ENCODE results near the gene GRIA4. TPM values are rescaled to one million over a fixed set of nuclear protein-coding genes. Genes with fewer than 3 reads are reported as not detected.

The GRIA4 gene
- total and polyA plus RNA-seq, 2 experiments from 2014 or later = 1.3 to 3.7 TPM

DNA sequence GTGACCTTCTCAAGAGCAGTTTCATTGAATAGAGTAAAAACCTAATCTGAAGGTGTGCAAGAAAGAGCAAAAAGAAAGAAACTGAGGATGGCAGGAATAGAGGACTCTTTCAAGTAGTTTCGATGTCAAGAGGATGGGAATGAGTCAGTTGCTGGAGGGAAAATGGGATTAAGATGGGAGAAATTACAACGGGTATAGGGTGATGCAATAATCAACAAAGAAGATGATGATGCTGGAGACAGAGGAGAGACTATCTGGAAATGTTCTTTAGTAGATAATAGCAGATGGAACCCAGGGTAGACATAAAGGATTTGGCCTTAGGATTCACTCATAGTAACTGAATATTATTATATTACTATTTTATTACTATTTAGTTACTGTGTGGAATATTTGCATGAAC, 189.4 kb downstream of the GRIA4 start:
- Histone ChIP-seq H3K4me3 (no peak overlapping the region), H3K79me2 (no peaks in the 10 kb centered on the region), H3K9me3 (ENCODE audit: low read depth) (no peaks in the 10 kb centered on the region), H3K27ac (no peak overlapping the region), H2AFZ (no peak overlapping the region), H4K20me1 (ENCODE audit: insufficient read depth, poor library complexity, severe bottlenecking) (no peaks in the 10 kb centered on the region), H3K4me1 (ENCODE audit: insufficient read depth) (no peaks in the 10 kb centered on the region), H3K4me2 (no peak overlapping the region), H3K27me3 (no peaks in the 10 kb centered on the region), H3K9me2 (replicated peaks; ENCODE audit: insufficient read depth) (no peaks in the 10 kb centered on the region), H3K36me3 (replicated peaks; ENCODE audit: insufficient read depth, low read depth) (no peaks in the 10 kb centered on the region)
- DNase-seq (ENCODE audit: low spot score) = no peak
- 94% methylated on average over 2 of the region's 2 CpGs for WGBS (ENCODE audit: low lambda C conversion rate, missing lambda C conversion rate)
- TF ChIP-seq EZH2 (IDR thresholded peaks at IDR 0.05; ENCODE audit: borderline replicate concordance) (no peak), EZH2phosphoT487 (IDR thresholded peaks at IDR 0.05; ENCODE audit: low read depth, severe bottlenecking, unreplicated experiment) (no peak)
- TF ChIP-seq, protein P1, sequence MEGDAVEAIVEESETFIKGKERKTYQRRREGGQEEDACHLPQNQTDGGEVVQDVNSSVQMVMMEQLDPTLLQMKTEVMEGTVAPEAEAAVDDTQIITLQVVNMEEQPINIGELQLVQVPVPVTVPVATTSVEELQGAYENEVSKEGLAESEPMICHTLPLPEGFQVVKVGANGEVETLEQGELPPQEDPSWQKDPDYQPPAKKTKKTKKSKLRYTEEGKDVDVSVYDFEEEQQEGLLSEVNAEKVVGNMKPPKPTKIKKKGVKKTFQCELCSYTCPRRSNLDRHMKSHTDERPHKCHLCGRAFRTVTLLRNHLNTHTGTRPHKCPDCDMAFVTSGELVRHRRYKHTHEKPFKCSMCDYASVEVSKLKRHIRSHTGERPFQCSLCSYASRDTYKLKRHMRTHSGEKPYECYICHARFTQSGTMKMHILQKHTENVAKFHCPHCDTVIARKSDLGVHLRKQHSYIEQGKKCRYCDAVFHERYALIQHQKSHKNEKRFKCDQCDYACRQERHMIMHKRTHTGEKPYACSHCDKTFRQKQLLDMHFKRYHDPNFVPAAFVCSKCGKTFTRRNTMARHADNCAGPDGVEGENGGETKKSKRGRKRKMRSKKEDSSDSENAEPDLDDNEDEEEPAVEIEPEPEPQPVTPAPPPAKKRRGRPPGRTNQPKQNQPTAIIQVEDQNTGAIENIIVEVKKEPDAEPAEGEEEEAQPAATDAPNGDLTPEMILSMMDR (IDR thresholded peaks at IDR 0.05; ENCODE audit: poor library complexity) = no peak

DNA sequence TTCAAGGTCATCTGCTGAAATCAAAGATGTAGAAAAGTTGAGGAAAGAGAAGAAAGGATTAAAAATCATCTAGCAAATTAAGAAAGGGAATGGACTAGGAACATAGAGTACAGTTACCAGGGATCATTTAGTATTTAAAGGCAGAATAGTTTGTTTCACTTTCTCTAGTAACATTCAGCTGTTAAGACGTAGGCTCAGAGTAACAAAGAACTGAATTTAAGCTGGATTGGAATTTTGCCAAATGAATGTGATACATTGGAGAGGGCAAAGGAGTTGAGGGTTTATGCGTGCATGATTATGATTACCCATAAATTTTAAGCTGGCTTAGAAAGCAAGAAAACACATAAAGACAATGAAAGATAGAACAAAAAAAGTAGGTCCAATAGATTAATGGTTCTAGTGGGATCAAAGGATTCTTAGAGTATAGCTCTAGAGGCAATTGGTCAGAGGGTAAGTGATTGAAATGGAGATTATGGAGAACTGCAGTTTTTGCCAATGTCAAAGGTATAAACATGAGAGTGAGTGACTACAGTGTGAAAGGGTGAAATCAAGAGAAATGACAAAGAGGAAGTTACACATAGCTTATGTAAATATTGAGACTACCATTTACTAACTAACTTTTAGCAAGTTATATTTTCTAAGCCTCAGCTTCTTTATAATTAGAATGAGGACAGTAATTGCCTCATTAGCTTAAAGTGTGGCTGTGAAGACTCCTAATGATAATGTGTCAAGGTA, 190.0 kb downstream of the GRIA4 start:
- Histone ChIP-seq H3K9me3 (ENCODE audit: low read depth) (no peaks in the 10 kb centered on the region), H3K4me2 (no peak overlapping the region), H3K4me1 (ENCODE audit: insufficient read depth) (no peaks in the 10 kb centered on the region), H3K4me3 (no peak overlapping the region), H3K27me3 (no peaks in the 10 kb centered on the region), H4K20me1 (ENCODE audit: insufficient read depth, poor library complexity, severe bottlenecking) (no peaks in the 10 kb centered on the region), H3K9me2 (replicated peaks; ENCODE audit: insufficient read depth) (no peaks in the 10 kb centered on the region), H2AFZ (no peak overlapping the region), H3K36me3 (replicated peaks; ENCODE audit: insufficient read depth, low read depth) (no peaks in the 10 kb centered on the region), H3K79me2 (no peaks in the 10 kb centered on the region), H3K27ac (no peak overlapping the region)
- TF ChIP-seq EZH2 (IDR thresholded peaks at IDR 0.05; ENCODE audit: borderline replicate concordance) = no peak
- no peak for TF ChIP-seq EZH2phosphoT487 (IDR thresholded peaks at IDR 0.05; ENCODE audit: low read depth, severe bottlenecking, unreplicated experiment)
- TF ChIP-seq, protein P1 (IDR thresholded peaks at IDR 0.05; ENCODE audit: poor library complexity) = no peak
- 69% methylated on average over 2 of the region's 2 CpGs for WGBS (ENCODE audit: low lambda C conversion rate, missing lambda C conversion rate)
- DNase-seq (ENCODE audit: low spot score) = no peak

DNA sequence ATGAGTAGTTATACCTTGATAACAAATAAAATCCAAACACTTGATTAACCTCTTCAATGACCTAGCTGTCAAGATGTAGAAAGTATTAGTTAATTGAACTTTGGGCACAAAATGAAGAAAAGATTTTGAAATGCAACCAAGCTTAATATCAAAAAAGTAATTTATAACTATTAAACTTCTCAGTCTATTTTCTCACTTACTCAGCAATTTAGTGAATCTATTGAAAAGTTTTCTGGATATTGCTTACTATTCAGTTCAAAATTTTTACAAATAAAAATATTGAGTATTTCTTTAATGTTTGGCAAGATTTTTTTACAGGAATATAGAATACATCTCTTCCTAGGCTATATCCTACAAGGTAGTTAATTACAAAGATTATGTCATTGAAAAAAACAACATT, 192.5 kb downstream of the GRIA4 start:
- H4K20me1 ChIP-seq (ENCODE audit: insufficient read depth, poor library complexity, severe bottlenecking) = no peaks in the 10 kb centered on the region
- no peaks in the 10 kb centered on the region for H3K9me2 ChIP-seq (replicated peaks; ENCODE audit: insufficient read depth)
- no peak for DNase-seq (ENCODE audit: low spot score)
- no peak overlapping the region for H3K4me2 ChIP-seq
- no peaks in the 10 kb centered on the region for H3K79me2 ChIP-seq
- no peak overlapping the region for H2AFZ ChIP-seq
- no peaks in the 10 kb centered on the region for H3K36me3 ChIP-seq (replicated peaks; ENCODE audit: insufficient read depth, low read depth)
- no peaks in the 10 kb centered on the region for H3K4me1 ChIP-seq (ENCODE audit: insufficient read depth)
- no peak overlapping the region for H3K4me3 ChIP-seq
- no peak overlapping the region for H3K27ac ChIP-seq
- TF ChIP-seq, protein P1 (IDR thresholded peaks at IDR 0.05; ENCODE audit: poor library complexity) = no peak
- no peak for TF ChIP-seq EZH2phosphoT487 (IDR thresholded peaks at IDR 0.05; ENCODE audit: low read depth, severe bottlenecking, unreplicated experiment)
- TF ChIP-seq EZH2 (IDR thresholded peaks at IDR 0.05; ENCODE audit: borderline replicate concordance) = no peak
- H3K27me3 ChIP-seq = no peaks in the 10 kb centered on the region
- H3K9me3 ChIP-seq (ENCODE audit: low read depth) = no peaks in the 10 kb centered on the region
